ENCODE data around the gene NLRP6.

The NLRP6 gene

GRCh38 chr11:291281-292210, 13.3 kb downstream of the NLRP6 start:
- POLR2A ChIA-PET: no interaction called here
- CTCF ChIA-PET: interaction anchor here (1.1 to 1.3 kb wide), 2 partner anchors 9 to 26 kb away, joined by 3 read pairs; no protein-coding TSS in a partner anchor
- DNase-seq (ENCODE audit: extremely low spot score): no peak
- TF ChIP-seq, protein P1, sequence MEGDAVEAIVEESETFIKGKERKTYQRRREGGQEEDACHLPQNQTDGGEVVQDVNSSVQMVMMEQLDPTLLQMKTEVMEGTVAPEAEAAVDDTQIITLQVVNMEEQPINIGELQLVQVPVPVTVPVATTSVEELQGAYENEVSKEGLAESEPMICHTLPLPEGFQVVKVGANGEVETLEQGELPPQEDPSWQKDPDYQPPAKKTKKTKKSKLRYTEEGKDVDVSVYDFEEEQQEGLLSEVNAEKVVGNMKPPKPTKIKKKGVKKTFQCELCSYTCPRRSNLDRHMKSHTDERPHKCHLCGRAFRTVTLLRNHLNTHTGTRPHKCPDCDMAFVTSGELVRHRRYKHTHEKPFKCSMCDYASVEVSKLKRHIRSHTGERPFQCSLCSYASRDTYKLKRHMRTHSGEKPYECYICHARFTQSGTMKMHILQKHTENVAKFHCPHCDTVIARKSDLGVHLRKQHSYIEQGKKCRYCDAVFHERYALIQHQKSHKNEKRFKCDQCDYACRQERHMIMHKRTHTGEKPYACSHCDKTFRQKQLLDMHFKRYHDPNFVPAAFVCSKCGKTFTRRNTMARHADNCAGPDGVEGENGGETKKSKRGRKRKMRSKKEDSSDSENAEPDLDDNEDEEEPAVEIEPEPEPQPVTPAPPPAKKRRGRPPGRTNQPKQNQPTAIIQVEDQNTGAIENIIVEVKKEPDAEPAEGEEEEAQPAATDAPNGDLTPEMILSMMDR (IDR thresholded peaks at IDR 0.05; ENCODE audit: control extremely low read depth, extremely low read depth, low read depth, missing control alignments): no peak

DNA sequence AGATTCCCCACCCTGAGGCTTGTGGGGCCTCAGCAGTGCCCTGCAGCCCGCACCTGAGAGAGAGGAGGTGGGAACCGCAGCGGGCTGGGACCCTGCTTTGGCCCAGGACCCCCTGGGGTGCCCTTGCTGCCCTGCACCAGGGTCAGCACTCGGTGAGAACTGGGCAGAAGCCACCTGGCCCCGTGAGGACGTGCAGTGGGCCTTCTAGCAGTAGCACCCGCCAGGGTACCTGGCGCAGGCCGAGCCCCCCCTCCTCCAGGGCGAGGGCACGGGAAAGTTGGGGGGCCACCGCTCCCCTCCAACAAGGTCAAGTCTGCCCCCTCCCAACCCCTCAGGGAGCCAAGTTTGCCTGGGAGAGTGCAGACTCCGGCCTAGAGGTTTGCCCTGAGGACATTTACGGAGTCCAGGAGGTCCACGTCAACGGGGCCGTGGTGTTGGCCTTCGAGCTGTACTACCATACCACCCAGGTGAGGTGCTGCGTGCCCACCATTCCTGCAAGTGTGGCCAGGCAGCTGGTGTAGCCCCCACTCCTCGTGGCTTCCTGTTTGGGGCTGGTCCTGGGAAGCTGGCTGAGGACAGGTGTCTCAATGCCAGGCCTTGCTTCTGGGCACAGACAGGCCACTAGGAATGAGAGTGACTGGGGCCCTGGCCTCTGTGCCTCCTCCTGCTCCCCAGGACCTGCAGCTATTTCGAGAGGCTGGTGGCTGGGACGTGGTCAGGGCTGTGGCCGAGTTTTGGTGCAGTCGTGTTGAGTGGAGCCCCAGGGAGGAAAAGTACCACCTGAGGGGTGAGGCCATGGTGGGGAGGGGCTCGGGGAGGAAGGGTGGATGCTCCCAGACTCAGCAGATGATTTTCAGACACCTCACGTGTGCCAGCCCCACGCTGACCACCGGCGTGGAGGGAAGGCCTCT, 14.3 kb downstream of the NLRP6 start:
- TF ChIP-seq, protein P1 (IDR thresholded peaks at IDR 0.05; ENCODE audit: control extremely low read depth, extremely low read depth, low read depth, missing control alignments): no peak
- CTCF ChIA-PET: no interaction called here
- DNase-seq (ENCODE audit: extremely low spot score): no peak
- POLR2A ChIA-PET: no interaction called here

DNA sequence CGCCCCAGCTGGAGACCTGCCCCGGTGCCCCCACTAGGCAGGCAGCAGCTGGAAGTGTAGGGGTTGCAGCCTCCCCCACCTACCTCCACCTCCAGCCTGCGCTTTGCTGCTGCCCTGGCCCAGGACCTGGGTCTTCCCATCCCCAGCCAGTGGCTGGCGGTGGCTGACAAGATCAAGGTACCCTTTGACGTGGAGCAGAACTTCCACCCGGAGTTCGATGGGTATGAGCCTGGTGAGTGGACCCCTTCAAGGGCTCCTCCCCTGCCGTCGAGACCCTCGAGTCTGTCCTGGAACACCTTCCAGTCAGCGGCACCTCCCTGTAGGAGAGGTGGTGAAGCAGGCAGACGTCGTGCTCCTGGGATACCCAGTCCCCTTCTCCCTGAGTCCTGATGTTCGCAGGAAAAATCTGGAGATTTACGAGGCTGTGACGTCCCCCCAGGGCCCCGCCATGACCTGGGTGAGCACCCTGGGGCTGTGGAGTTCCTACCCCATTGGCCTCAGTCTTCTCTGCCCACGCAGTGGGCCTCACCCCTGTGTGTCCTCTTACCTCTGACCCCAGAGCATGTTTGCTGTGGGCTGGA, 15.2 kb downstream of the NLRP6 start:
- TF ChIP-seq, protein P1 (IDR thresholded peaks at IDR 0.05; ENCODE audit: control extremely low read depth, extremely low read depth, low read depth, missing control alignments): no peak
- ChIA-PET CTCF (interaction anchor here (1.2 to 2.8 kb wide), 3 partner anchors 12 to 43 kb away, joined by 3 to 10 read pairs (median 7); no protein-coding TSS in a partner anchor), POLR2A (no interaction called here)
- no peak for DNase-seq (ENCODE audit: extremely low spot score)

GRCh38 chr11:293852-294661, 15.8 kb downstream of the NLRP6 start:
- POLR2A ChIA-PET: interaction anchor here (0.6 kb wide), 1 partner anchor 83 kb away, joined by 8 read pairs; no protein-coding TSS in a partner anchor
- DNase-seq (ENCODE audit: extremely low spot score): no peak
- TF ChIP-seq, protein P1 (IDR thresholded peaks at IDR 0.05; ENCODE audit: control extremely low read depth, extremely low read depth, low read depth, missing control alignments): no peak
- CTCF ChIA-PET: interaction anchor here (1.2 to 2.8 kb wide), 3 partner anchors 12 to 43 kb away, joined by 3 to 10 read pairs (median 7); no protein-coding TSS in a partner anchor

GRCh38 chr11:294780-295179, 16.6 kb downstream of the NLRP6 start:
- ChIA-PET CTCF (interaction anchor here (1.2 to 2.8 kb wide), 3 partner anchors 11 to 44 kb away, joined by 3 to 10 read pairs (median 7); no protein-coding TSS in a partner anchor), POLR2A (no interaction called here)
- DNase-seq (ENCODE audit: extremely low spot score): no peak
- TF ChIP-seq, protein P1 (IDR thresholded peaks at IDR 0.05; ENCODE audit: control extremely low read depth, extremely low read depth, low read depth, missing control alignments): no peak

Measured in GM10248 (cell line).